AG04450 (cell line): ENCODE data around the gene HCN4. TPM values are rescaled to one million over a fixed set of nuclear protein-coding genes. Genes with fewer than 3 reads are reported as not detected.

Experiments used
- CTCF ChIA-PET: fragments of 300-600, 350-600 bp; formaldehyde crosslinking; extraction: SDS; loops from one replicate; lab custom pipeline; 2022; ENCODE audit warnings: antibody characterized with exemption, inconsistent platforms; lab: Charles Lee
- POLR2A ChIA-PET: fragments of 350-600 bp; formaldehyde crosslinking; extraction: SDS; loops from one replicate; lab custom pipeline; 2021; ENCODE audit warnings: antibody characterized with exemption, inconsistent platforms; lab: Yijun Ruan, JAX
- DNase-seq: peaks from one replicate; pipeline ENCODE4 v3.0.0-alpha.2; 2011; ENCODE audit warnings: low read depth, low spot score
- H3K27ac ChIP-seq: one replicate; pipeline ENCODE4 v1.5.1; 2012; ENCODE audit warnings: low read depth, low read length, control low read depth
- H3K27me3 ChIP-seq: one replicate; pipeline ENCODE4 v1.6.0; 2012; ENCODE audit warnings: low read length; ENCODE audit not compliant: control insufficient read depth, insufficient read depth
- H3K4me3 ChIP-seq: 2 replicates; pipeline ENCODE4 v1.5.1; 2011; ENCODE audit warnings: mild to moderate bottlenecking, low read depth, low read length, control low read depth
- H3K9me3 ChIP-seq: 2 replicates; pipeline ENCODE4 v1.5.1; 2012; ENCODE audit warnings: low read length; ENCODE audit not compliant: control insufficient read depth, insufficient read depth
- polyA plus RNA-seq: library from polyadenylated mRNA; depleted of rRNA; stranded (reverse); fragments of >200 nt; gene quantifications from 2 replicates; pipeline ENCODE4 v1.2.3, GENCODE V29; 2011
- TF ChIP-seq, protein P1 (sequence below): IDR thresholded peaks from 2 replicates; pipeline ENCODE4 v1.5.1; 2011; ENCODE audit warnings: low read depth, low read length, control low read depth, inconsistent platforms

HCN4 gene
- polyA plus RNA-seq, 1 experiment = not detected

DNA sequence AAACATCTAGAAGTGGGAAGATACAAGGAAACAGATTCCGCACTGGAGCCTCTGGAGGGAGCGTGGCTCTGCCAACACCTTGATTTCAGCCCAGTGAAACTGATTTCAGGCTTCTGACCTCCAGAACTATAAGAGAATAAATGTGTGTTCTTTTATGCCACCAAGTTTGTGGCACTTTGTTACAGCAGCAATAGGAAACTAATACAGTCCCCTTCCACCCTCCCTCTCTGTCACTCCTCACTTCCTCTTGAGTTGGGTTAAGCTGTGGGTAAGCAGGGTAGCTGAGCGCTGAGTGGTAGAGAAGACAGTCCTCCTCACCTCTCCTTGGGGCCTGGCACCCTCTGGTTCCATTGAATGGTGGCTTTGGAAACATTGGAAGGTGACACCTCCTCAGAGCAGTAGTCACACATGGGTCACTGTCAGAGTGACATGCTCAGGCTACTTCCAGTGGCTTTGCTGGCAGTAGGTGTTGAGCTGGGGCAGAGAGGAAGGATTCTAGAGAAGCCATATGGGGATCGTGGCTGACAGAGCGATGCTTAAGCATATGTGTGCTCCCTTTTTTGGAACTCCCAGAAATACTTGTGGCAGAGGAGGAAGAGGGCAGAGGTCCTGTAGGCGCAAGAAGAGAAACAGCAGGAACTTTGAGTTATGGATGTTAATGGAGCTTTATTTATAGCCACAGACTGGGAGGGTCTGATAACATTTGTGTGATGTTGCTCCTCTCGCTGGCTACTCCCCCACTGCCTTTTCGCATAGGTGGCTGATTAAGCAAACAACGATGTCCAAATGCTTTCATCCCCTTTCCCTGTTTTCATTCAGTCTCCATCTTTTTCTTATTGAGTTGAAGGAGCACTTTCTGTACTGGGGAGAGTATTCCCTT is 14.8 kb upstream of the HCN4 start:
- Histone ChIP-seq H3K27ac (no peak overlapping the region), H3K27me3 (peaks cover 6% of the 10 kb centered on the region), H3K4me3 (no peak overlapping the region), H3K9me3 (no peaks in the 10 kb centered on the region)
- DNase-seq = no peak
- ChIA-PET CTCF (no interaction called here), POLR2A (no interaction called here)
- TF ChIP-seq, protein P1, sequence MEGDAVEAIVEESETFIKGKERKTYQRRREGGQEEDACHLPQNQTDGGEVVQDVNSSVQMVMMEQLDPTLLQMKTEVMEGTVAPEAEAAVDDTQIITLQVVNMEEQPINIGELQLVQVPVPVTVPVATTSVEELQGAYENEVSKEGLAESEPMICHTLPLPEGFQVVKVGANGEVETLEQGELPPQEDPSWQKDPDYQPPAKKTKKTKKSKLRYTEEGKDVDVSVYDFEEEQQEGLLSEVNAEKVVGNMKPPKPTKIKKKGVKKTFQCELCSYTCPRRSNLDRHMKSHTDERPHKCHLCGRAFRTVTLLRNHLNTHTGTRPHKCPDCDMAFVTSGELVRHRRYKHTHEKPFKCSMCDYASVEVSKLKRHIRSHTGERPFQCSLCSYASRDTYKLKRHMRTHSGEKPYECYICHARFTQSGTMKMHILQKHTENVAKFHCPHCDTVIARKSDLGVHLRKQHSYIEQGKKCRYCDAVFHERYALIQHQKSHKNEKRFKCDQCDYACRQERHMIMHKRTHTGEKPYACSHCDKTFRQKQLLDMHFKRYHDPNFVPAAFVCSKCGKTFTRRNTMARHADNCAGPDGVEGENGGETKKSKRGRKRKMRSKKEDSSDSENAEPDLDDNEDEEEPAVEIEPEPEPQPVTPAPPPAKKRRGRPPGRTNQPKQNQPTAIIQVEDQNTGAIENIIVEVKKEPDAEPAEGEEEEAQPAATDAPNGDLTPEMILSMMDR = no peak

DNA sequence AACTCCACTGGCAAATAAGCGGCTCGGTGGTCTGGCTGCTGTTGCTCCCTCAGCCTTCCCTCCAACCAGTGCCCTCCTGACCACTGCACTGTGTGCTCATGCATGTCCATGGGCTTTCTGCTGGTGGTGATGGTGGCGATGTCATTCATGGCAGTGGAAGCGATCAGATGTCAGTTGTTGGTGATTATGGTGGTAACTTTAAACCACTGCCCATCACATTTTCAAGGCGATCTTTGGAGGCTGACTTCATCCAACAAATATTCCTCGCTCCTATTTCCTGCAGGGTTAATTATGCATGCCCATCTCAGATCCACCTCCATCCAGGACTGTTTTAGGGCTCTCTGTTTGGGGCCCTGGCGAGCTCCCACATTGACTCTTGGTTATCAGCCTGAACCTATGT is 13.4 kb upstream of the HCN4 start:
- Histone ChIP-seq H3K27ac (no peak overlapping the region), H3K4me3 (no peak overlapping the region), H3K9me3 (no peaks in the 10 kb centered on the region), H3K27me3 (peaks cover 6% of the 10 kb centered on the region)
- TF ChIP-seq, protein P1 = no peak
- no peak for DNase-seq
- ChIA-PET CTCF (no interaction called here), POLR2A (no interaction called here)

DNA sequence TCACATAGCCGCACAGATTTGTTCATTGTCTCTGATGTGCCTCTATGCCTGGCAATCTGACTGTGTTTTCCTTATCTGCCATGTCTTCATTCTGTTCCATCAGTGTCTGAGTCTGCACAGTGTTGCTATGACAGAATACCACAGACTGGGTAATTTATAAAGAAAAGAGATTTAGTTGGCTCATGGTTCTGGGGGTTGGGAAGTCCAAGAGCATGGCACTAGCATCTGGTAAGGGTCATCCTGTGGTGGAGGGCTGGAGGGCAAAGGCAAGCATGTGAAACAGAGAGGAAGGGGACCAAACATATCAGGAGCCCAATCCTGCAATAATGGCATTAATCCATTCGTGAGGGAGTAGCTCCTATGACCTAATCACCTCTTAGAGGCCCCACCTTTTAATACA is 11.9 kb upstream of the HCN4 start:
- Histone ChIP-seq H3K4me3 (no peak overlapping the region), H3K27me3 (peaks cover 6% of the 10 kb centered on the region), H3K27ac (no peak overlapping the region), H3K9me3 (no peaks in the 10 kb centered on the region)
- DNase-seq = no peak
- ChIA-PET POLR2A (no interaction called here), CTCF (no interaction called here)
- TF ChIP-seq, protein P1 = no peak

DNA sequence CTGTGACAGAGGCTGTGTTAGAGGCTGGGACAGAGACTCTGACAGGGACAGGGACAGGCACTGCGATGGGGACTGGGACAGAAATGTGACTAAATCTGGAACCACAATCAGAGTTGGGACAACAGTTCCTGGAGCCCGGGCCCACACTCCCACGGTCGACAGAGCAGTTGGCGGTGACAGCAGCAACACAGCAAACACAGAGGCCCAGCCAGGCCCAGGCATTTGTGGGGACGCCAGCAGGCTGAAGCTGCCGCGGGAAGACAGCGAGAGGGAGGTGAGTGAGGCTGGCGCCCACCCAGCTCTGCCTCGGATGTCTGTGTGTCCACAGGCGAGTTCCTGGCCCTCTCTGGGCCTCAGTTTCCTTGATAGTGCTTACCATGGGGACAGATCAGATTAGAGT is 9.3 kb upstream of the HCN4 start:
- no peak overlapping the region for H3K27ac ChIP-seq
- POLR2A ChIA-PET = no interaction called here
- no peak overlapping the region for H3K4me3 ChIP-seq
- no peaks in the 10 kb centered on the region for H3K9me3 ChIP-seq
- no peak for DNase-seq
- CTCF ChIA-PET = no interaction called here
- TF ChIP-seq, protein P1 = no peak
- no peaks in the 10 kb centered on the region for H3K27me3 ChIP-seq

DNA sequence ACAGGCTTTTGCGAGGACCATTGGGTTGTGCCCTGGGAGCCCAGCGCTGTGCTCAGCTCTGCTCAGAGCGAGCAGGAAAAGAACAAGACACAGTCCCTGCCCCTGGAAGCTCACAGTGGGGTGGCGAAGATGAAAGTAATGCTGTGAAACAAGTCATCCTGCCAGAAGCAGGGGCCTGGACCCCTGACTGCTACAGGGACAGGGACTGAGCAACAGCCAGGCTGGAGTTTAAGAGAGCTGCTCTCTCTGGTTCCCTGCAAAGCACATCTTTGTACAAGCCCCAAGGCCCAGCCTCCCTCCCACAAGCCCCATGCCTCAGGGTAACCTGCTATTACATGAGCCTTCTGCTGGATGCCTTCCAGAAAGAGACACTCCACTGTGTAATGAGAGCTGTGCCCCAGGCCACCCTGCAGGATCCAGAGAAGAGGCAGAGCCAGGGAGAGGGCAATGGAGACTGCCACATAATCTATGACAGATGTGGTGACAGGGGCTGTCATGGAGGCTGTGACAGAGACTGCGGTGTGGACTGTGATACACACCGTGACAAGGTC is 7.1 kb upstream of the HCN4 start:
- CTCF ChIA-PET = no interaction called here

More for the DNA sequence above, 7.1 kb upstream of the HCN4 start:
- peaks cover 11% of the 10 kb centered on the region for H3K27me3 ChIP-seq
- TF ChIP-seq, protein P1 = no peak
- H3K4me3 ChIP-seq = no peak overlapping the region
- no peak overlapping the region for H3K27ac ChIP-seq
- POLR2A ChIA-PET = no interaction called here
- DNase-seq = no peak
- no peaks in the 10 kb centered on the region for H3K9me3 ChIP-seq
